ENCODE measurements around the gene HMCN2.
"Not testable (repeated sequence)": the region's sequence is repeated elsewhere in the genome, so short reads cannot be mapped to it uniquely, and the experiment has no call there.

Gene HMCN2

GRCh38 chr9:130266236-130267098, 907 bp downstream of the HMCN2 start:
- no peak for DNase-seq

- no peak for DNase-seq
Observed at GRCh38 chr9:130267930-130268329, 2.4 kb downstream of the HMCN2 start.

GRCh38 chr9:130268521-130269211, 3.1 kb downstream of the HMCN2 start:
- DNase-seq = peak; percentile 62

GRCh38 chr9:130271473-130271872, 5.9 kb downstream of the HMCN2 start:
- no peak for DNase-seq

GRCh38 chr9:130275156-130275555, 9.6 kb downstream of the HMCN2 start:
- no peak for DNase-seq

GRCh38 chr9:130276121-130276520, 10.6 kb downstream of the HMCN2 start:
- no peak for DNase-seq

GRCh38 chr9:130276955-130277354, 11.4 kb downstream of the HMCN2 start:
- DNase-seq = no peak

GRCh38 chr9:130277525-130277924, 12.0 kb downstream of the HMCN2 start:
- DNase-seq = not testable (repeated sequence)

GRCh38 chr9:130283539-130284248, 18.1 kb downstream of the HMCN2 start:
- DNase-seq = no peak

GRCh38 chr9:130284249-130284625, 18.7 kb downstream of the HMCN2 start:
- no peak for DNase-seq

GRCh38 chr9:130284690-130285089, 19.1 kb downstream of the HMCN2 start:
- DNase-seq = no peak

- no peak for DNase-seq
Observed at GRCh38 chr9:130285271-130285670, 19.7 kb downstream of the HMCN2 start.

GRCh38 chr9:130286072-130286770, 20.7 kb downstream of the HMCN2 start:
- DNase-seq = no peak

- no peak for DNase-seq
Observed at GRCh38 chr9:130286781-130287428, 21.3 kb downstream of the HMCN2 start.

- DNase-seq = no peak
Observed at GRCh38 chr9:130287736-130288135, 22.2 kb downstream of the HMCN2 start.

GRCh38 chr9:130288393-130288792, 22.8 kb downstream of the HMCN2 start:
- DNase-seq = no peak

- no peak for DNase-seq
Observed at GRCh38 chr9:130288926-130289690, 23.5 kb downstream of the HMCN2 start.

GRCh38 chr9:130289711-130290241, 24.2 kb downstream of the HMCN2 start:
- DNase-seq = no peak

GRCh38 chr9:130290291-130291181, 25.0 kb downstream of the HMCN2 start:
- DNase-seq = no peak

- DNase-seq = no peak
Observed at GRCh38 chr9:130291474-130291873, 25.9 kb downstream of the HMCN2 start.

Data from suppressor macrophage treated with lipopolysaccharide for 4 hours (primary cell).